ENCODE data around the gene HSFX3.
"Not testable (repeated sequence)": the region's sequence is repeated elsewhere in the genome, so short reads cannot be mapped to it uniquely, and the experiment has no call there.

Gene HSFX3

DNA sequence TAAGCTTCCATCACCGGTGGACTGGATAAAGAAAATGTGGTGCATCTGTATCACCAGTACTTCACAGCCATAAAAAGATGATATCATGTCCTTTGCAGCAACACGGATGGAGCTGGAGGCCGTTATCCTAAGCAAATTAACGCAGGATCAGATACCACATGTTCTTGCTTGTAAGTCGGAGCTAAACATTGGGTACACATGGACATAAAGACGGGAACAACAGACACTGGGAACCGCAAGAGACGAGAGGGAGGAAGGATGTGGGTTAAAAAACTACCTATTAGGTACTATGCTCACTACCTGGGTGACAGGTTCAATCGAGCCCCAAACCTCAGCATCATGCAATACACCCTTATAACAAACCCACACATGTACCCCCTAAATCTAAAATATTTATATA lies 28.3 kb downstream of the HSFX3 start:
- Histone ChIP-seq H3K27ac (replicated peaks) (no peak overlapping the region), H3K27me3 (ENCODE audit: insufficient read depth, poor library complexity, severe bottlenecking) (no peaks in the 10 kb centered on the region), H3K4me3 (replicated peaks; ENCODE audit: insufficient read depth, low read length) (no peak overlapping the region)
- no peak for DNase-seq (ENCODE audit: low read depth in 1 of 2, low spot score in 1 of 2)
- no peak for TF ChIP-seq SPI1 (IDR thresholded peaks at IDR 0.05; ENCODE audit: borderline replicate concordance, low read depth)
- no peak for TF ChIP-seq POLR2AphosphoS5 (IDR thresholded peaks at IDR 0.05; ENCODE audit: low read depth)
- TF ChIP-seq, protein P1, sequence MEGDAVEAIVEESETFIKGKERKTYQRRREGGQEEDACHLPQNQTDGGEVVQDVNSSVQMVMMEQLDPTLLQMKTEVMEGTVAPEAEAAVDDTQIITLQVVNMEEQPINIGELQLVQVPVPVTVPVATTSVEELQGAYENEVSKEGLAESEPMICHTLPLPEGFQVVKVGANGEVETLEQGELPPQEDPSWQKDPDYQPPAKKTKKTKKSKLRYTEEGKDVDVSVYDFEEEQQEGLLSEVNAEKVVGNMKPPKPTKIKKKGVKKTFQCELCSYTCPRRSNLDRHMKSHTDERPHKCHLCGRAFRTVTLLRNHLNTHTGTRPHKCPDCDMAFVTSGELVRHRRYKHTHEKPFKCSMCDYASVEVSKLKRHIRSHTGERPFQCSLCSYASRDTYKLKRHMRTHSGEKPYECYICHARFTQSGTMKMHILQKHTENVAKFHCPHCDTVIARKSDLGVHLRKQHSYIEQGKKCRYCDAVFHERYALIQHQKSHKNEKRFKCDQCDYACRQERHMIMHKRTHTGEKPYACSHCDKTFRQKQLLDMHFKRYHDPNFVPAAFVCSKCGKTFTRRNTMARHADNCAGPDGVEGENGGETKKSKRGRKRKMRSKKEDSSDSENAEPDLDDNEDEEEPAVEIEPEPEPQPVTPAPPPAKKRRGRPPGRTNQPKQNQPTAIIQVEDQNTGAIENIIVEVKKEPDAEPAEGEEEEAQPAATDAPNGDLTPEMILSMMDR (IDR thresholded peaks at IDR 0.05; ENCODE audit: insufficient read depth, low read length): no peak
- TF ChIP-seq, protein P2, sequence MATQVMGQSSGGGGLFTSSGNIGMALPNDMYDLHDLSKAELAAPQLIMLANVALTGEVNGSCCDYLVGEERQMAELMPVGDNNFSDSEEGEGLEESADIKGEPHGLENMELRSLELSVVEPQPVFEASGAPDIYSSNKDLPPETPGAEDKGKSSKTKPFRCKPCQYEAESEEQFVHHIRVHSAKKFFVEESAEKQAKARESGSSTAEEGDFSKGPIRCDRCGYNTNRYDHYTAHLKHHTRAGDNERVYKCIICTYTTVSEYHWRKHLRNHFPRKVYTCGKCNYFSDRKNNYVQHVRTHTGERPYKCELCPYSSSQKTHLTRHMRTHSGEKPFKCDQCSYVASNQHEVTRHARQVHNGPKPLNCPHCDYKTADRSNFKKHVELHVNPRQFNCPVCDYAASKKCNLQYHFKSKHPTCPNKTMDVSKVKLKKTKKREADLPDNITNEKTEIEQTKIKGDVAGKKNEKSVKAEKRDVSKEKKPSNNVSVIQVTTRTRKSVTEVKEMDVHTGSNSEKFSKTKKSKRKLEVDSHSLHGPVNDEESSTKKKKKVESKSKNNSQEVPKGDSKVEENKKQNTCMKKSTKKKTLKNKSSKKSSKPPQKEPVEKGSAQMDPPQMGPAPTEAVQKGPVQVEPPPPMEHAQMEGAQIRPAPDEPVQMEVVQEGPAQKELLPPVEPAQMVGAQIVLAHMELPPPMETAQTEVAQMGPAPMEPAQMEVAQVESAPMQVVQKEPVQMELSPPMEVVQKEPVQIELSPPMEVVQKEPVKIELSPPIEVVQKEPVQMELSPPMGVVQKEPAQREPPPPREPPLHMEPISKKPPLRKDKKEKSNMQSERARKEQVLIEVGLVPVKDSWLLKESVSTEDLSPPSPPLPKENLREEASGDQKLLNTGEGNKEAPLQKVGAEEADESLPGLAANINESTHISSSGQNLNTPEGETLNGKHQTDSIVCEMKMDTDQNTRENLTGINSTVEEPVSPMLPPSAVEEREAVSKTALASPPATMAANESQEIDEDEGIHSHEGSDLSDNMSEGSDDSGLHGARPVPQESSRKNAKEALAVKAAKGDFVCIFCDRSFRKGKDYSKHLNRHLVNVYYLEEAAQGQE (IDR thresholded peaks at IDR 0.05; ENCODE audit: insufficient replicate concordance, low read depth): no peak
- TF ChIP-seq GABPA (IDR thresholded peaks at IDR 0.05; ENCODE audit: low read depth): no peak

DNA sequence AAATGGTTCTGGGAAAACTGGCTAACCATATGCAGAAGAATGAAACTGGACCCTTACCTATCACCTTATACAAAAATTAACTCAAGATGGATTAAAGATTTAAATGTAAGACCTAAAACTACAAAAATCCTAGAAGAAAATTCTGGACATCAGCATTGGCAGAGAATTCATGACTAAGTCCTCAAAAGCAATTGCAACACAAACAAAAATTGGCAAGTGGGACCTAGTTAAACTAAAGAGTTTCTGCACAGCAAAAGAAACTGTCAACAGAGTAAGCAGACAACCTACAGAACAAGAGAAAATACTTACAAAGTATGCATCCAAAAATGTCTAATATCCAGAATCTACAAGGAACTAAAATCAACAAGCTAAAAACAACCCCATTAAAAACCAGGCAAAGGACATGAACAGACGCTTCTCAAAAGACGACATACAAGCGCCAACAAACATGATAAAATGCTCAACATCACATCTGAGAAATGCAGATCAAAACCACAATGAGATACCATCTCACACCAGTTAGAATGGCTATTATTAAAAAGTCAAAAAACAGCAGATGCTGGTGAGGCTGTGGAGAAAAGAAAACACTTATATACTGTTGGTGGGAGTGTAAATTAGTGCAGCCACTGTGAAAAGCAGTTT lies 29.0 kb downstream of the HSFX3 start:
- not testable (repeated sequence) for DNase-seq (ENCODE audit: low read depth in 1 of 2, low spot score in 1 of 2); H3K27me3 ChIP-seq (ENCODE audit: insufficient read depth, poor library complexity, severe bottlenecking); H3K4me3 ChIP-seq (replicated peaks; ENCODE audit: insufficient read depth, low read length)

DNA sequence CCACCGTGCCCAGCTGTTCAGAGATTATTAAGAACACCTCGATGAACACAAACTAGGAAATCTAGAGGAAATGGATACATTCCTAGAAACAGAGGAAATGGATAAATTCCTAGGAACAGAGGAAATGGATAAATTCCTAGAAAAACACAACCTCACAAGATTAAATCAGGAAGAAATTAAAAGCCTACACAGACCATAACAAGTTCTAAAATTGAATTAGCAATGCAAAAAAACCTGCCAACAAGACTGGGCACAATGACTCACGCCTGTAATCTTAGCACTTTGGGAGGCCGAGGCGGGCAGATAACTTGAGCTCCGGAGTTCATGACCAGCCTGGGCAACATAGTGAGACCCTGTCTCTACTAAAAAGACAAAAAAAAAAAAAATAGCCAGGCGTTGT lies 31.5 kb downstream of the HSFX3 start:
- DNase-seq (ENCODE audit: low read depth in 1 of 2, low spot score in 1 of 2): no peak
- no peak for TF ChIP-seq POLR2AphosphoS5 (IDR thresholded peaks at IDR 0.05; ENCODE audit: low read depth)
- TF ChIP-seq, protein P1 (IDR thresholded peaks at IDR 0.05; ENCODE audit: insufficient read depth, low read length): no peak
- TF ChIP-seq, protein P2 (IDR thresholded peaks at IDR 0.05; ENCODE audit: insufficient replicate concordance, low read depth): no peak
- TF ChIP-seq SPI1 (IDR thresholded peaks at IDR 0.05; ENCODE audit: borderline replicate concordance, low read depth): no peak
- TF ChIP-seq GABPA (IDR thresholded peaks at IDR 0.05; ENCODE audit: low read depth): no peak
- no peaks in the 10 kb centered on the region for H3K27me3 ChIP-seq (ENCODE audit: insufficient read depth, poor library complexity, severe bottlenecking)

More for the DNA sequence above, 29.0 kb downstream of the HSFX3 start:
- H3K27ac ChIP-seq (replicated peaks): not testable (repeated sequence)

DNA sequence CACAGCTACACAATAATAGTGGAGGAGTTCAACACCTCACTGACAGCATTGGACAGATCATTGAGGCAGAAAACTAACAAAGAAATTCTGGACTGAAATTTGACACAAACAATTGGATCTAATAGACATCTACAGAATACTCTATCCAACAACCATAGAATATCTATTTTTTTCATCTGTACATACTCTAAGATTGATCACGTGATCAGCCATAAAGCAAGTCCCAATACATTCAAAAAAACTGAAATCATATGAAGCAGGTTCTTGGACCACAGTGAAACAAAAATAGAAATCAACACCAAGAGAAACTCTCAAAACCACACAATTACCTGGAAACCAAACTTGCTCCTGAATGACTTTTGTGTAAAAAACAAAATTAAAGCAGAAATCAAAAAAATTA lies 32.4 kb downstream of the HSFX3 start:
- TF ChIP-seq, protein P2 (IDR thresholded peaks at IDR 0.05; ENCODE audit: insufficient replicate concordance, low read depth): no peak
- TF ChIP-seq POLR2AphosphoS5 (IDR thresholded peaks at IDR 0.05; ENCODE audit: low read depth) (no peak), SPI1 (IDR thresholded peaks at IDR 0.05; ENCODE audit: borderline replicate concordance, low read depth) (no peak), GABPA (IDR thresholded peaks at IDR 0.05; ENCODE audit: low read depth) (no peak)
- TF ChIP-seq, protein P1 (IDR thresholded peaks at IDR 0.05; ENCODE audit: insufficient read depth, low read length): no peak
- H3K4me3 ChIP-seq (replicated peaks; ENCODE audit: insufficient read depth, low read length): no peak overlapping the region
- no peak for DNase-seq (ENCODE audit: low read depth in 1 of 2, low spot score in 1 of 2)
- H3K27ac ChIP-seq (replicated peaks): no peak overlapping the region
- no peaks in the 10 kb centered on the region for H3K27me3 ChIP-seq (ENCODE audit: insufficient read depth, poor library complexity, severe bottlenecking)

More for the DNA sequence above, 31.5 kb downstream of the HSFX3 start:
- no peak overlapping the region for H3K27ac ChIP-seq (replicated peaks)
- no peak overlapping the region for H3K4me3 ChIP-seq (replicated peaks; ENCODE audit: insufficient read depth, low read length)
